K562 (cell line): ENCODE data around the gene NINJ1. TPM values are rescaled to one million over a fixed set of nuclear protein-coding genes. Genes with fewer than 3 reads are reported as not detected.

Experiments
- ARID1B ChIP-seq: fragments of 450-650 bp; IDR thresholded peaks from 2 replicates; pipeline ENCODE4 v1.6.1; 2016; ENCODE audit warnings: antibody characterized with exemption, mild to moderate bottlenecking, inconsistent platforms
- BCL6 ChIP-seq: fragments of 250-450 bp; sonication (Bioruptor Pico); IDR thresholded peaks from 2 replicates; pipeline ENCODE4 v1.4.0; 2020
- C11orf30 ChIP-seq: fragments of 450-650 bp; IDR thresholded peaks from 2 replicates; pipeline ENCODE4 v1.6.1; 2016; ENCODE audit warnings: low read depth, mild to moderate bottlenecking
- COPS2 ChIP-seq: fragments of 450-650 bp; conservative IDR thresholded peaks from 2 replicates; pipeline ENCODE4 v1.6.1; 2016; ENCODE audit warnings: mild to moderate bottlenecking, moderate library complexity
- ETV5 ChIP-seq: sonication (generic); formaldehyde crosslinking; IDR thresholded peaks from 2 replicates; pipeline ENCODE4 v1.4.0; 2020; ENCODE audit warnings: low read depth, mild to moderate bottlenecking, missing genetic modification reagents
- EZH2 ChIP-seq: IDR thresholded peaks from 2 replicates; pipeline ENCODE4 v1.6.1; 2012; ENCODE audit warnings: low read depth, mild to moderate bottlenecking, inconsistent platforms, low read length, borderline replicate concordance
- HIVEP1 ChIP-seq: fragments of 250-450 bp; sonication (Bioruptor Pico); IDR thresholded peaks from 2 replicates; pipeline ENCODE4 v1.4.0; 2020; ENCODE audit warnings: mild to moderate bottlenecking
- KAT8 ChIP-seq: fragments of 450-650 bp; IDR thresholded peaks from 2 replicates; pipeline ENCODE4 v1.6.1; 2016; ENCODE audit warnings: low read depth, mild to moderate bottlenecking
- KLF16 ChIP-seq: IDR thresholded peaks from 2 replicates; pipeline ENCODE4 v1.6.1; 2016; ENCODE audit warnings: antibody characterized with exemption
- MAFG ChIP-seq: fragments of 450-650 bp; conservative IDR thresholded peaks from 2 replicates; pipeline ENCODE4 v1.6.1; 2016; ENCODE audit warnings: missing genetic modification characterization, missing compliant biosample characterization
- MAFK ChIP-seq: IDR thresholded peaks from 2 replicates; pipeline ENCODE4 v1.6.1; 2011; ENCODE audit warnings: low read length, improper control_type of control experiment
- MYNN ChIP-seq, 2 experiments: sonication (generic); formaldehyde crosslinking in 1 of 2; IDR thresholded peaks; 2 replicates each; pipeline versions ENCODE4 v1.5.0 to v1.6.1; 2016 to 2020; ENCODE audit warnings: antibody characterized with exemption in 1 of 2, missing genetic modification reagents in 1 of 2
- NFE2 ChIP-seq: IDR thresholded peaks from 2 replicates; pipeline ENCODE4 v1.6.1; 2014; ENCODE audit warnings: antibody characterized with exemption, low read depth
- NFIC ChIP-seq: fragments of 450-650 bp; IDR thresholded peaks from 2 replicates; pipeline ENCODE4 v1.6.1; 2017; ENCODE audit warnings: mild to moderate bottlenecking, inconsistent platforms
- PTRF ChIP-seq: fragments of 450-650 bp; IDR thresholded peaks from 2 replicates; pipeline ENCODE4 v1.6.1; 2016; ENCODE audit warnings: mild to moderate bottlenecking, missing genetic modification characterization, missing compliant biosample characterization
- STAG1 ChIP-seq: sonication (generic); formaldehyde crosslinking; IDR thresholded peaks from 2 replicates; pipeline ENCODE4 v1.5.0; 2020; ENCODE audit warnings: missing genetic modification reagents, borderline replicate concordance
- ZNF316 ChIP-seq: fragments of 450-650 bp; IDR thresholded peaks from 2 replicates; pipeline ENCODE4 v1.6.1; 2016
- polyA plus RNA-seq, 8 experiments: library from polyadenylated mRNA; depleted of rRNA in 4 of 8; stranded (reverse) in 5 of 8; unstranded in 3 of 8; fragments of >200 nt; fragmentation: Nextera tagmentation in 2 of 8; fragmentation: Illumina TruSeq in 1 of 8; extraction: Ambion mirVana in 2 of 8; extraction: Trizol in 1 of 8; gene quantifications; 2 replicates each; pipeline versions ENCODE4 v1.2.1 to v1.2.3, GENCODE V29; 2011 to 2014; ENCODE audit warnings: inconsistent platforms in 1 of 8, missing spikeins in 1 of 8
- total RNA-seq, 7 experiments: library from RNA; depleted of rRNA in 6 of 7; stranded (reverse); fragments of >200 nt in 6 of 7; fragmentation: Illumina TruSeq in 2 of 7; extraction: Trizol in 2 of 7; gene quantifications; 2 replicates each; pipeline versions ENCODE4 v1.2.1 to v1.2.3, GENCODE V29; 2011 to 2021; ENCODE audit warnings: low replicate concordance in 1 of 7
- TF ChIP-seq, protein P1 (sequence below), 2 experiments: fragments of 450-650 bp in 1 of 2; sonication (generic) in 1 of 2; formaldehyde crosslinking in 1 of 2; IDR thresholded peaks in 1 of 2; conservative IDR thresholded peaks in 1 of 2; 2 replicates each; pipeline versions ENCODE4 v1.6.1 to v1.8.1; 2016 to 2023; ENCODE audit warnings: mild to moderate bottlenecking in 2 of 2, moderate library complexity in 2 of 2, inconsistent platforms in 1 of 2, missing genetic modification reagents in 1 of 2
- TF ChIP-seq, protein P2 (sequence below): fragments of 250-450 bp; sonication (Bioruptor Pico); IDR thresholded peaks from 2 replicates; pipeline ENCODE4 v1.8.0; 2021; ENCODE audit warnings: borderline replicate concordance, mild to moderate bottlenecking, moderate library complexity; ENCODE audit not compliant: poor library complexity, severe bottlenecking
- TF ChIP-seq, protein P3 (sequence below): sonication (generic); formaldehyde crosslinking; IDR thresholded peaks from 2 replicates; pipeline ENCODE4 v1.9.0; 2022; ENCODE audit warnings: mild to moderate bottlenecking, missing genetic modification reagents

Gene NINJ1
- total and polyA plus RNA-seq, 9 of the 15 experiments (the other 6 are each of a cell fraction or from before 2014, with no cell fraction given): 0.13 to 8.4 (median 4.9) TPM

DNA sequence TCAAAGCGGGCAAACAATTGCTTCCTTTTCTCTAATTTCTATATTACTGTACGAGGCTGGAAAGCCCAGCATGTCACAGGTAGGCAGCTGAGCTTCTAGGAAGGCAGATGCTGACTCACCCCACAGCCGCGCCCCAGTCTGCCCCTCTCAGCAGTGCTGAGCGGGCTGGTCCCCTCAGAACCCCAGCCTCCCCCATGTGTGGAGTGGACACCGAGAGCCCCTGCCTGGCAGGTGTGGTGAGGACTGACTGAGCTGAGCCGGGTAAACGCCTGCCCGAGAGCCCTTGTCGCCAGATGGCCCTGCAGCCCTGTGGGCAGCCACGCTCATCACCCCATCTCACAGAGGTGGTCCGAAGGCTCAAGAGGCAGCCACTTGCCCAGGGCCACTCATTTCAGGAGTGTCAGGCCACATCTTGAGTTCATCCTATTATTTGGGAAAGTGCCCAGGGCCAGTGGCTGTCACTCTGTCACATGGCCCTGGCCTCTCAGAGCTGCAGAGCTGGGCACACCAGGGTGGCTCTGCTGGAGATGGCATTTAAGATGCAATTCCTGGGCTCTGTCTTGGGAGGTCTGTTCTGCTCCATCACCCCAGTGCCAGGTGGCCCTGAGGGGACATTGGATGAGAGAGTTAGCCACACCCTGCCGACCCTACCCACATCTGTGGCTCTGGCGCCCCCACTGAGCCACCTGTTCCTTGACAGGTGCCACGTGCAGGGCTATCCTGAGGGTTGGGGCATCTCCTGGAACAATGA lies 25.6 kb downstream of the NINJ1 start (continued):
- TF ChIP-seq C11orf30 (peak; percentile 73), STAG1 (CRISPR knock-in tag) (0 out of 2 replicates have a peak, but pooled peaks have one; percentile 19), NFIC (no peak), PTRF (tag) (no peak), ARID1B (0 out of 2 replicates have a peak, but pooled peaks have one; percentile 19), EZH2 (no peak), NFE2 (peak; percentile 64), HIVEP1 (no peak), ZNF316 (peak; percentile 63; the same call in 1 of the 2 replicates), COPS2 (no peak), MAFG (tag) (peak; percentile 16; the same call in 1 of the 2 replicates), KLF16 (no peak), MAFK (peak; percentile 42; the same call in 1 of the 2 replicates), BCL6 (CRISPR knock-in tag) (no peak), ETV5 (CRISPR knock-in tag) (no peak), MYNN (IDR thresholded peaks at IDR 0.05) (no peak), MYNN (CRISPR knock-in tag; IDR thresholded peaks at IDR 0.05) (no peak), KAT8 (no peak)
- TF ChIP-seq, protein P1, sequence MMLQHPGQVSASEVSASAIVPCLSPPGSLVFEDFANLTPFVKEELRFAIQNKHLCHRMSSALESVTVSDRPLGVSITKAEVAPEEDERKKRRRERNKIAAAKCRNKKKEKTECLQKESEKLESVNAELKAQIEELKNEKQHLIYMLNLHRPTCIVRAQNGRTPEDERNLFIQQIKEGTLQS (IDR thresholded peaks at IDR 0.05): peak; percentile 36; the same call in 1 of the 2 replicates
- TF ChIP-seq, protein P1 (CRISPR knock-in tag; conservative IDR thresholded peaks at IDR 0.05): no peak
- TF ChIP-seq, protein P2, sequence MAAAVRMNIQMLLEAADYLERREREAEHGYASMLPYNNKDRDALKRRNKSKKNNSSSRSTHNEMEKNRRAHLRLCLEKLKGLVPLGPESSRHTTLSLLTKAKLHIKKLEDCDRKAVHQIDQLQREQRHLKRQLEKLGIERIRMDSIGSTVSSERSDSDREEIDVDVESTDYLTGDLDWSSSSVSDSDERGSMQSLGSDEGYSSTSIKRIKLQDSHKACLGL: no peak
- TF ChIP-seq, protein P3, sequence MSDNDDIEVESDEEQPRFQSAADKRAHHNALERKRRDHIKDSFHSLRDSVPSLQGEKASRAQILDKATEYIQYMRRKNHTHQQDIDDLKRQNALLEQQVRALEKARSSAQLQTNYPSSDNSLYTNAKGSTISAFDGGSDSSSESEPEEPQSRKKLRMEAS (CRISPR knock-in tag): no peak
